HG03108 (cell line): ENCODE measurements around the gene DCTN4.
"Not testable (repeated sequence)": the region's sequence is repeated elsewhere in the genome, so short reads cannot be mapped to it uniquely, and the experiment has no call there.

Experiments
- ATAC-seq: cut with Tn5 transposase; IDR thresholded peaks from one replicate; pipeline ENCODE4 v1.9.1; 2021; ENCODE audit warnings: moderate library complexity; ENCODE audit not compliant: unreplicated experiment

The DCTN4 gene

DNA sequence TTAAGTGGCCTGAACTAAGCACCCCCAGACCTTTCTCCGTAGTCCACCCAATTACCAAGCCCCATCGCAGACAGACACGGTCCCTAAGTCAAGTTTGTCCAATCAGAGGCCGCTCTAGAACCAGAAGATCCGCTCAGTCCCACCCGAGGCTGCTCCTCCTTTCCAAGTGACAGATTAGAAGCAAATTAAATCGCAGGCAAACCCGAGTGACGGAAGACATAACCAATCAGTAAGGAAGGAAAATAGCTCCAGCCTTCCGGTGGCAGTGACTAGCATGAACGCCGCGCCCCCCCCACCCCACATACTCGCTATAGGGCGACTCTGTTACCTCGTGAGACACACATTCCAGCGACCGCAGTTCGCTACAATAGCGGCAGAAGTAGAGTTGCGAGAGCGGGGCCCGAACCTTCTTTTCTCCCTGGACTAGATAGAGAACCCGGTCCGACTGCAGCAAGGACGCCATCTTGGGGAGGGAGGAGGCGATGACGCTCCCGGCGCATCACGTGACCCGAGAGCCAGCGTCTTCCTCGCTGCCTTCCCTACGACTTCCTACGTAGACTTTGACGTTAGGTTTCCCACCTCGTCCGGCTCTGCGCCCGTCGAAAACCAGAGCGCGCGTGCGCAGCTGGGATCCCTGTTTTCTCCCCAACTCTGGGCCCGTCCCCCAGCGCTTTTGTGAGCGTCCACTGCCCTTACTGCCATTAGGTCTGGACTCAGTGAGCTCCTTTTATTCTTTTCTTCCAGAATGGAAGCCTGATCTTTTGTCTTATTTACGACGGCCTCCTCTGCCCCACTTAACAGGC lies at the start of gene DCTN4:
Gene DCTN4 (minus strand): TSS at position 487 of the 803 bp plus-strand sequence. CDS start 24 bp downstream, at position 463.
- ATAC-seq, result peak; percentile 97

DNA sequence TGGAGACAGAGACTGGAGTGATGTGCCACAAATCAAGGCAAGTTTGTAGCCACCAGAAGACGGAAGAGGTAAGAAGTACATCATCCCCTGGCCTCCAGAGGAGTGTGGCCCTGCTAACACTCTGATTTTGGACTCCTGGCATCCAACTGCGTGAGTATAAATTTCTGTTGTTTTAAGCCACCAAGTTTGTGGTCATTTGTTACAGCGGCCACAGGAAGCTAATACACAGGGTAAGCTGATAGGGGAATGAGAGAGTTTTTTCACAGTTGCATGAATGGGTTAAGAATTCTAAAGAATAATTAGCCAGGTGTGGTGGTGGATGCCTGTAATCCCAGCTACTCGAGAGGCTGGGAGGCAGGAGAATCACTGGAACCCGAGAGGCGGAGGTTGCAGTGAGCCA lies 45.6 kb upstream of the DCTN4 start:
- no peak for ATAC-seq

DNA sequence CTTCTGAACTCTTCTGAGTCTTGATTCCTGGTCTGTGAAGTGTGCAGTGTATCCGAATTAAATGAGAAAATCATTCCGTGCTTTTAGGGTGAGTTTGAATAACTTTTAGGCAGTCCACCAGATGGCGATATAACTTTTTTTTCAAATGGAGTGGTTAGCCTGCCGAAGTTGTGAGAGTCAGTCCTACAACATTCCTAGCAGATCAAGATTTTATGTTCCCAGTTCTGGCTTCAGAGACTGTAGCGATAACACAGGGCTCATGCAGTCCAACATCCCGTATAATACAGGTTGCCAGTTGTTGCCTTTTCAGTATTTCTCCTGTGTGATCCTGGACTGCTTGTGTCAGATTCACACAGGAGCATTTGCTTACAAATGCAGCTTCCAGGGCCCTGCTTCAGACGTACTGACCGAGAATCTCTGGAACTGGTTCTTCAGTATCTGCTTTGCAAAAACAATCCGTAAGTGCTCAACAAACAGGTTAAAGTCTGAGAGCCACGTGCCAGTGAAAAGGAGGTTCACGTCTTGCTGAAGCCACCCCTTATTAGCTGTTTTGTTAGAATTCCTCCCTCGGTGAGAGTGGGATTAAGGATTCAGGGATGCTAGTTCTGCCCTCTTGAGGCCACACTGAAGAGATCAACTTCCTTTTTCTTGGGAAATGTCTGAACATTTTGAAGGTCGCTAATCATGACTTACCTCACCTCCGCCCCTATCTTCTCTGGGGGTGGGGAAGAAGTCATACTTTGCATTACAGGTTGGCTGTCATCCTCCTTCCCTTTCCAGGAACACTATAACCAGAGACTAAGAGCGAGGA lies 42.5 kb upstream of the DCTN4 start:
- peak; percentile 56 for ATAC-seq

DNA sequence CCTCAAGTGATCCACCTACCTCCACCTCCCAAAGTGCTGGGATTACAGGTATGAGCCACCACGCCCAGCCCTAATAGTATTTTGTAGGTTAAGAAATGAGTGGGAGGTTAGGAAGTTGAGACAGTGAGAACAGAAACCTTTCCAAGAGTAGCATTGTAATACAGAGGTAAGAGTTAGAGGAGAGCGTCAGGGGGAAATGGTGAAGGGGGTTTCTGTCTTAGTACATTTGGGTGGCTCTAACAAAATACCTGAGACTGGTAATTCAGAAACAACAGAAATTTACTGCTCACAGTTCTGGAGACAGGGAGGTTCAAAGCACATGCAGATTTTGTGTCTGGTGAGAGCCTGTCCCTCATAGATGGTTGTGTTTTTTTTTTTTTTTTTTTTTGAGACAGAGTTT lies 38.6 kb upstream of the DCTN4 start:
- ATAC-seq, result no peak

DNA sequence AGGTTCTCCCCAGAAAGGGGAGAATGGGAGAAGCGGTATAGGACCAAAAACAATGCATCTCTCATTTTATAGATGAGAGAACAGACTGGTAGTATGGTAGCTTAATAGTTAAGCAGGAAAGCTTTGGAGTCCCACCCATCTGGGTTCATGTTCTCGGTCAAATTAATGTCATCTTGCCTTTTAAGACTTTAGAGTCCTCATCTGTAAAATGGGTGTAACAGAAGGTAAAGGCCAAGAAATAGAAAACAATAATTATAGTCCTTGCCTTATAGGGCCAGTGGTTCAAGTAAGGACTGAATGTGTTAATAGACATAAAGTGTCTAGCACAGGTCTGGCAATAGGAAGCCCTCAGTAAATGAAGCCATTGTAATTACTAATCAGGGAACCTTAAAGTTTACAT lies 36.1 kb upstream of the DCTN4 start:
- ATAC-seq, result no peak

DNA sequence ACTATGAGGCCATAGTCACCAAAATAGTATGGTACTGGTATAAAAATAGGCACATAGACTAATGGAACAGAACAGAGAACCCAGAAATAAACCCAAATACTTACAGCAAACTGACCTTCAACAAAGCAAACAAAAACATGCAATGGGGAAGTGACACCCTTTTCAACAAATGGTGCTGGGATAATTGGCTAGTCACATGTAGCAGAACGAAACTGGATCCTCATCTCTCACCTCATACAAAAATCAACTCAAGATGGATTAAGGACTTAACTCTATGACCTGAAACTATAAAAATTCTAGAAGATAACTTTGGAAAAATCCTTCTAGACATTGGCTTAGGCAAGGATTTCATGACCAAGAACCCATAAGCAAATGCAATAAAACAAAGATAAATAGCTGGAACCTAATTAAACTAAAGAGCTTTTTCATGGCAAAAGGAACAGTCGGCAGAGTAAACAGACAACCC lies 34.6 kb upstream of the DCTN4 start:
- ATAC-seq, result not testable (repeated sequence)

DNA sequence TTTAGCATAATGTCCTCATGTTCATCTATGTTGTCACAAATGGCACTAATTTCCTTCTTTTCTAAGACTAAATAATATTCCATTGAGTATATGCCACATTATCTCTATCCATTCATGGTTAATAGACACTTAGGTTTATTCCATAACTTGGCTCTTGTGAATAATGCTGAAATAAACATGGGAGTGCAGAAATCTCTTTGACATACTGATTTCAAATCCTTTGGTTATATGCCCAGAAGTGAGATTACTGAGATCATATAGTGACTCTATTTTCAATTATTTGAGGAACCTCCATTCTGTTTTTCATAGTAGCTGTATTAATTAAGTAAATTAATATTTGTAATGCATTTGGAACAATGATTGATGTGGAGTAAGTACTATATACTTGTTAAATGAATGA lies 32.7 kb upstream of the DCTN4 start:
- no peak for ATAC-seq

DNA sequence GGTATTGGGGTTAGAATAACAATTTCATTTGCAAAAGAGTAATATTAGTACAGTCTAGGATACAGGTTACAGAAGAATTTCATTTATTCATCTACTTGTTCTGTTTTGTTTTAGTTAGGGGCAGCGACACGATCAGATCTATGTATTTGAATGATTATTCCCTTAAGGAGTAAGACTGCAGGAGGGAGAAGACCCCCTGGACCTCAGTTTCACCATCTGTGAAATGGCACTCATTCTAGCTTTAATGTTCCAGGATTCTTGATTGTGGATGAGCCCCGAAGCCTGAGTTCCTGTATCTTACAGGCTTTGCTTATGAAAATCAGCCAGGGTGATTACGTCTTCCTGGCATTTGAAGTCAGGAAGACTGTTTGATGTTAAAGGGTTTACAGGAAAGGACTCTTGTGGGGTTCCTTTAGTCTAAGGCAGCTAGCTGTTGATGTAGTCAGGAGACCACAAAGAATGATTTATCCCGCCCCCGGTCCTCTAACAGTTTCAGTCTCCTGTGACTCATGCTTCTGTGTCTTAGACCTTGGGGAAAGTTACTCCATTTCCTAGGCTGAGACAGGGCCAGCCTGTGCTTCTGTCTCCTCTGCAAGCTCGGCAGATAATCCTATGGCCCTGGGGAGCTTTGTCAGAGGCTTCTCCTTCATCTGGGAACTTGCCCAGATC lies 31.3 kb upstream of the DCTN4 start:
- peak; percentile 89 for ATAC-seq

DNA sequence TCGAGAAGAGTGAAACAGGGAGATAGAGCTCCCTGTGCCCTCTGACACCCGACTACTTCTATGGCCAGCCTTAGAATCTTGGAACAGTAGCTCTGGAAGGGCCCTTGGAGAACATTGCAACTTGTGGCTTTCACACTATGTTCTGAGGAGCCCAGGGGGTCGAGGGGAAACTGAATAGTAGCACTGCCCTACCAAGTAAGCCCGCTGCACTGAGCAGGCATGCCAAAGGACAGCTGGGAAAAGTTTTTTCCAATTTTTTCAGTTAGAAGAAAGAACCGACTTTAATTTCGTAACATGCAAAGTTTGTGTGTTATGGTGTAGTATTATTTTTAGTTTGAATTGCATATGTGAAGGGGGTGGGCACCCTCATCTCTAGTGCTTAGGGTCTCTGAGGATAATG lies 30.6 kb upstream of the DCTN4 start:
- no peak for ATAC-seq

DNA sequence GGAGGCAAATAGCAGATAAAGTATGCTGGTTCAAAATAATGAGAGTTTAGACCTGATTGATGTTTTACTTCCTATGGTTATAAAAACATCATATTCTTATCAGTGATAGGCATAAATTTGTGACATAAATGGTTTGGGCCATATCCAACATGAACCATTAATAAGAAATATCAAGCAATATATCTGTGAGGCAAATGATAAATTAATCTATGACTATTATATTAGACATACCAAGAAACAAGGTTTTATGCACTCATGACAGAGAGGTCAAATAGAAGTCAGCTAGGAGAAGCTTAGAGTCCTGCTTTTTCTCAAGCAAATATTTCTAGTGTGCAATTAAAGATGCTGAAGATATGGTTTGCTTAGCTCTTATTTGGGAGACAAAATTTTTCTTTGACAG lies 30.2 kb upstream of the DCTN4 start:
- ATAC-seq, result no peak

DNA sequence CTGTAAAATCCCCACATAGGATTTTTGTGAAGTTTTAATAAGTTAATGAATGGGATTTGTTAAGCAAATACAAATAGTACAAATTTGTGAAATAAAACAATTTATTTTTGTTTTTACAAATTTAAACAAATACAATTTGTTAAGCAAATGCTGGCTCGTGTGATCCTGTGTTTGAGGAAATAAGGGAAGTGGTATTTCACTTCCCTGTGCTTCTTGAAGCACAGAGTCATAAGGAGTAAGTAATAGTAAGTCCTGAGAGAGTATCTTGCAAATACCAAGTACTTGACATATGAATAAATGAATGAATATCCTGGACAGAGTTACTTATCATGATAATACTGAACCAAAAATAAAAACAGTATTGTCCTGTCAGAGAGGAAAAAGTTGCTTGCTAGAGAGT lies 28.8 kb upstream of the DCTN4 start:
- ATAC-seq, result no peak

DNA sequence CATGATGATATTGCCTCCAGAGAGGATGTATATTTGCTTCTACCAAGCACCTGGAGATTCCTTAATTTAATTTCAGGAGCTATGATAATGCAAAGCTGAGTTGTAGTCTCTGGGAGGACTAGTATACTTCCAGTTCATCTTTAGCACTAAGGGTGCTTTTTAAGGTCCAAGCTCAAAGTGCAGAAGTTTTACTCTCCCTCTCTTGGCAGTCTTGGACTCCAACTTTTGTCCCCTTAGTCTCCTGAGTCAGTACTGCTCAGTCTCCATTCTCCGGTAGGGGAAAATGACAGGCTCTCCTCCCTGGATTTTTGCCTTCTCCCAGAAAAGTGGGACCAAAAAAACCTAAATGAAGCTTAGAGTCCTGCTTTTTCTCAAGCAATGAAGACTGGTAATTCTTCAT lies 28.1 kb upstream of the DCTN4 start:
- no peak for ATAC-seq

DNA sequence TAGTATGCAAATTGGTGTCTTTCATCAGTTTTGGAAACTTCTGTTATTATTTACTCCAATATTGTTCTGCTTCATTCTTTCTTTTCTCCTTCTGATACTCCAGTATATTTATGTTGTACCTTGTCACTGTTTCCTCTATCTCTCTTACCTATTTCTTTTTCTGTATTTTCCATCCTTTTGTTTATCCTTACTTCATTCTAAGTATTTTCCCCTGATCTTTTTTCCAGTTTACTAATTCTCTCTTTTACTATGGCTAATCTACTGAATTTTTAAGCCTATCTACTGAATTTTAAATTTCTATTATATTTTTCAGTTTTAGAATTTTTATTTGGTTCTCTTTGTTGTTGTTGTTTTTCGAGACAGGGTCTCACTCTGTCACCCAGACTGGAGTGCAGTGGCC lies 27.1 kb upstream of the DCTN4 start:
- ATAC-seq, result no peak

DNA sequence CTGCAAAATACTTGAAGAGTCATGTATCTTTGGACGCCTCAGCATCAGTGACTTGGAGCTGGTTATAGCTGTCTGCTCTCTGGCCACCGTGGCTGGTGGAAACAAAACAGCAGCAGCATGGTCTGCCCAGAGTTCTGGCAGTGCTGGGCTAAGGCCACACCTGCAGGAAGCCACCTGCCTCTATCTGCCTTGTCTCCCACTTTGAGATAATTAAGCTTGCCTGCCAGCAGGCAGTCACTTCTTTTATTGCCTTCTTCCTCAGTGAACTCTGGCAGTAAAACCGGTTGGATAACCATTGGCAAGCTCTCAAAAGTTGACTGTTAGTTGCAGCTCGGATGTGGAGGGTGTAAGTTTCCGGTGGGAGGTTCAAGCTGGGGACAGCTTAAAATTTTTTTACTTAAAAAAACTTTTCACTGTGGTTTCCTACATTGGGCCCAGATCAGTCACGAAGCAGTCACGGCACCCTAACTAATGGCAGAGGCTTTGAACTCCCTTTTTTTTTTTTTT lies 24.7 kb upstream of the DCTN4 start:
- ATAC-seq, result peak; percentile 52

DNA sequence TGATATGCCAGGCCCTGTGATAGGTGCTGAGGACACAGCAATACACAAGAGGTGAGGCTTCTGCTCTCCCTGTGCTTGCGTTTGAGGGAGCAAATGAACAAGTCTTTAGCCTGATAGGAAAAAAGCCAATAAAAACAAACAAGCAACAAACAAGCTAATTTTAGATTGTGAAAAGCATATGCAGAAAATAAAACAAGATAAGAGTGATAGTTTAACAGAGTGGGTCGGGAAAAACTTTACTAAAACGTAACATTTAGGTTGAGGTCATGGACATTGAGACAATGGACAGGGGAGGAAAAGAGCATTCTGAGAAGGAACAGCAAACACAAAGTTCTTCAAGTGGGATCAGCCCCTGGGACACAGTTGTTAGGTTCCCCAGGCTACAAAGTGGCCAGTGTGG lies 24.0 kb upstream of the DCTN4 start:
- no peak for ATAC-seq

DNA sequence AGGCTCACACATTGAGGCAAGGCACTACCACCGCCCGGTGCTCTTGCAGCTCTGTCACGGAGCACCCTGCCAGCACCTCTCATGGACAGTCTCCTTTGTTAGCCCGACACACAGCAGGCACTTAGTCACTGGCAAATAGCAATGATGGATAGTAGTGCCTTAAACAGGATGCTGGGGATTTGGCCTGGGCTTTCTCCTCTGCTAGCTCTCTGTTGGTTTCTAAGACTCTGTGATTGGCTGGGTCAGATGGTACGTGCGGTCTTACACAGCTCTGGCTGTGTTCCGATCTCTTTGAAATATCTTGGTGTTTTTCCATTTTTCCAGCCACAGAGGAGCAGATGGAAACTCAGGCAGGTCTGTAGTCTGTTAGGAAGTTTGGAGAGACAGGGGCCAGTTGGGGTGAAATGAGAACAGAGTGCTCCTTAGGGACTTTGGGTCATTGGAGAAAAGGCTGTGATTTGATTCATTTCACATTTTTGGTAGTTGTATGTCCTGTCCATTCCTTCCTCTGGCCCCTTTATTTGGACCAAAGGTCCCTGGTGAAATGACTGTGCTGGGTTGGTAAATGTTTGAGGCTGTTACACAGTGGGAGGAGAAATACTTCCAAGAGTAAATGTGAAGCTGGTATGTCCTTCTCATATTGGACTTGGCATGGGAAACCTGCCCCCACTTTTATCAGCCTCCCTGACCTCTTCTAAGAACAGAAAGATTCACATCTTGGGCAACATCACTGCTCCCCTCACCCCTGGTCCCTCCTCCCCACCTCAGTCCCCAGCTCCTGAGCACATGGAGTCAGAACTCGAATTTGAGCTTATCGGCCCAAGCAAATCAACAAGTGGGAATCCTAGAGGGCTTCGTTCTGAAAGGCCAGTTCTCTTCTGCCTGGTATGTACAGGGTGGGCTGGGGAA lies 23.1 kb upstream of the DCTN4 start:
- no peak for ATAC-seq

DNA sequence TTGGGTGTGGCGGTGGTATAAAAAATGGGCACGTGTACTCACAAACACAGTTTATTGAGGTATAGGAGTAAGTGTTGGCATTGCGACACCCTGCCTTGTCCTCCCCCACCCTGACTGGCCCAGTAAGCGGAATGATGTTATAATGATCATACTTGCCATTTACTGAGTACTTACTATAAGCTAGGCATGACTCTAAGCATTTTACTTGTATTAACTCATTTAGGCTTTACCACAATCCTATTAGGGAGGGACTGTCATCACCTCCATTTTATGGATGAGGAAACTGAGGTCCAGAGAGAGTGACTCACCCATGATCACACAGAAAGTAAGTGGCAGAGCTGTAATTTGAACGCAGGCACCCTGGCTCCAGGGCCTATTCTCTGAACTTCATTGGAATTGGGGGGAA lies 22.0 kb upstream of the DCTN4 start:
- no peak for ATAC-seq

DNA sequence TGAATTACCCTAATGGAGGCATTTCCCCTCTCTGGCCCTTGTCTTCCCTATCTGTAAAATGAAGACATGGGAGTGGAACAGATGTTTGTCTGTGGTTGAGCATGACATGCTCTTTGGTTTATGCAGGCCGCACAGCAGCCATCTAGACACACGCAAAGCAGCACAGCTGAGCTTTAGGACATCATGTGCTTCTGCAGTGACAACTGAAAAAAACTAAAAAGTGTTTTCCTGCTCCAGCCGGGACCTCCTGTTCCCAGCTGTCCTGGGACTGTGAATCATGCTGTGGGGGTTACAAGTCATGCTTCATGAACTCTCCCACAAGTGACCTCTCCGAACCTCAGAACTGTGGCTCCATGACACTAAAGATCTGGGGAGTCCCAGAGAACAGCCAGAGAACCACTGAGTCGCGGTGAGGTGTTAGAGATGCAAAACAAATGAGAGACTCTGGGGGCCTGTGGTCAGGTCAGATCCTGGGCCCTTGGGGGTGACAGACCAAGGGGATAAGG lies 21.4 kb upstream of the DCTN4 start:
- peak; percentile 49 for ATAC-seq

DNA sequence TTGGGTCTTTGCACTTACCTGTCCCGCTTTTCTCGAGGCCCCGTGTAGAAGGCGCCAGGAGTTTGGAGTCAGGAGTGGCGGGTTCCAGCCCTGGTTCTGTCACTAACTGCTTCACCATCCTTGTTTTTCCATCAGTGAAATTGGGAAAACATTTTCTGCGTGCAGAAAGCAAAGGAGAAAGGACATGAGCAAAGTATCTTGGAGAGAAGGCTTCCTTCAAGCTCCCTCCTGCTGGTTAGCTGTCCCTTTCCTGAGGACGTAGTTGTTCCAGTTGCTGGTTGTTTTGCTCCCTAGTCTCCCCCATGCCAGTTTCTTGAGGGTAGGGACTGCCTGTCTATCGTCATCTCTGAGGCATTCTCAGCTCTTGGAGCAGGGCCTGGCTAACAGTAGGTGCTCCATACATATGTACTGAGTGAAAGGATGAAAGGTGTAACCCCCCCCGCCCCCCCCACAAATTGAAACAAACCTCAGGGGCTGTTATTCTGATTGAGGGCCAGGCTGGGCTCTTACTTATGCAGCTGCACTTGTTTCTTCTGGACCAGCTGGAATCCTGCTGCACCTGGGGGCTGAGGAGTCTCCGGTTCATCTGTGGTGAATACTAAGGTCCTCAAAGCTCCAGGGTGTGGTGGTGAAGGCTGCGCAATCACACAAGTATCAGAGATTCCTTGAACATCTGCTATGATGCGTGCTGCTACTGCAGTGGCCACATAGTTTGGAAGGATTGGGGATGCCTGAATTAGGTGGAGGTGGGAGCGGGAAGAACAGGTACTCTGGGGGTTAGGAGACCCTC lies 20.8 kb upstream of the DCTN4 start:
- ATAC-seq, result no peak
